GM10266 (cell line): ENCODE data around the gene EMILIN3.
A peak's percentile ranks its signal among the peaks of the same experiment; 100 is the strongest.

ENCODE experiments used
- DNase-seq: peaks from one replicate; pipeline ENCODE4 v3.0.0; 2012; ENCODE audit errors: extremely low spot score
- CTCF ChIP-seq: IDR thresholded peaks from 2 replicates; pipeline ENCODE4 v1.5.1; 2012; ENCODE audit warnings: mild to moderate bottlenecking, low read depth; ENCODE audit not compliant: control insufficient read depth, insufficient read depth; ENCODE audit errors: missing control alignments

The EMILIN3 gene

GRCh38 chr20:41344477-41344876, 22.1 kb downstream of the EMILIN3 start:
- no peak for TF ChIP-seq CTCF
- DNase-seq: no peak

GRCh38 chr20:41342474-41343464, 23.8 kb downstream of the EMILIN3 start:
- no peak for TF ChIP-seq CTCF
- DNase-seq: no peak

GRCh38 chr20:41340327-41341055, 26.1 kb downstream of the EMILIN3 start, which contains the start of gene LPIN3:
TSS of gene LPIN3 (plus strand) at chr20:41340821. CDS start at chr20:41345804, 4,983 bp downstream.
- peak; percentile 24 for TF ChIP-seq CTCF
- DNase-seq: peak; percentile 80

GRCh38 chr20:41339957-41340326, 26.7 kb downstream of the EMILIN3 start:
- peak; percentile 79 for DNase-seq
- peak; percentile 99 for TF ChIP-seq CTCF

- TF ChIP-seq CTCF: no peak
- no peak for DNase-seq
Observed at GRCh38 chr20:41336711-41337492, 29.7 kb downstream of the EMILIN3 start.

GRCh38 chr20:41335591-41335990, 31.0 kb downstream of the EMILIN3 start:
- DNase-seq: no peak
- TF ChIP-seq CTCF: no peak
